PC-3 (cell line): ENCODE results near the gene DNAJC4. TPM values are rescaled to one million over a fixed set of nuclear protein-coding genes. Genes with fewer than 3 reads are reported as not detected.

Experiments used
- ATAC-seq: fragments of 200-7000 bp; cut with Tn5 transposase; 2 replicates; pipeline ENCODE4 v1.9.1; 2020; ENCODE audit warnings: mild to moderate bottlenecking, moderate library complexity
- BruUV-seq: library from RNA; stranded (reverse); fragments of 400-500 nt; replicated peaks from 2 replicates; lab custom pipeline; 2021; lab: Mats Ljungman, UMichigan
- CTCF ChIA-PET: fragments of 300-600 bp; sonication (Branson Sonifier 250); formaldehyde crosslinking; loops from one replicate; lab custom pipeline; 2022; ENCODE audit warnings: antibody characterized with exemption; lab: Charles Lee
- POLR2A ChIA-PET: fragments of 300-600 bp; sonication (Branson Sonifier 250); formaldehyde crosslinking; loops from one replicate; lab custom pipeline; 2022; ENCODE audit warnings: antibody characterized with exemption; ENCODE audit not compliant: unreplicated experiment; lab: Charles Lee
- DNase-seq: peaks from one replicate; pipeline ENCODE4 v3.0.0-alpha.2; 2015
- H2AFZ ChIP-seq: fragments of 300-600 bp; sonication (generic); 2 replicates; pipeline ENCODE4 v1.6.0; 2016; ENCODE audit warnings: antibody characterized with exemption, low read length
- H3F3A ChIP-seq: fragments of 300-600 bp; sonication (generic); one replicate; pipeline ENCODE4 v1.6.0; 2017; ENCODE audit warnings: antibody characterized with exemption, low read length, control low read depth, mild to moderate bottlenecking; ENCODE audit not compliant: unreplicated experiment
- H3K27ac ChIP-seq: fragments of 300-600 bp; sonication (generic); 2 replicates; pipeline ENCODE4 v1.5.1; 2016; ENCODE audit warnings: mild to moderate bottlenecking, low read length
- H3K27me3 ChIP-seq: fragments of 300-600 bp; sonication (generic); 2 replicates; pipeline ENCODE4 v1.6.1; 2016; ENCODE audit warnings: low read length, mixed read lengths
- H3K36me3 ChIP-seq: fragments of 300-600 bp; sonication (generic); 2 replicates; pipeline ENCODE4 v1.6.1; 2016; ENCODE audit warnings: low read depth, mixed run types, low read length, mixed read lengths
- H3K4me1 ChIP-seq: fragments of 300-600 bp; sonication (generic); 2 replicates; pipeline ENCODE4 v1.5.1; 2016; ENCODE audit warnings: low read length; ENCODE audit not compliant: insufficient read depth
- H3K4me2 ChIP-seq: fragments of 300-600 bp; sonication (generic); 2 replicates; pipeline ENCODE4 v1.6.0; 2016; ENCODE audit warnings: low read length
- H3K4me3 ChIP-seq: fragments of 300-600 bp; sonication (generic); 2 replicates; pipeline ENCODE4 v1.5.1; 2016; ENCODE audit warnings: mild to moderate bottlenecking, low read length, mixed read lengths
- H3K79me2 ChIP-seq: fragments of 300-600 bp; sonication (generic); 2 replicates; pipeline ENCODE4 v1.6.1; 2017; ENCODE audit warnings: low read length, mixed read lengths
- H3K9ac ChIP-seq: fragments of 300-600 bp; sonication (generic); 2 replicates; pipeline ENCODE4 v1.6.0; 2016; ENCODE audit warnings: mild to moderate bottlenecking, low read length
- H3K9me2 ChIP-seq: fragments of 300-600 bp; sonication (generic); replicated peaks from 2 replicates; pipeline ENCODE4 v1.6.1; 2016; ENCODE audit warnings: mixed run types, low read length, mixed read lengths
- H3K9me3 ChIP-seq: fragments of 300-600 bp; sonication (generic); 2 replicates; pipeline ENCODE4 v1.6.1; 2016; ENCODE audit warnings: low read length, mixed read lengths
- H4K20me1 ChIP-seq: fragments of 300-600 bp; sonication (generic); 2 replicates; pipeline ENCODE4 v1.6.1; 2016; ENCODE audit warnings: low read length, mixed read lengths
- EZH2 ChIP-seq: fragments of 300-600 bp; sonication (generic); IDR thresholded peaks from one replicate; pipeline ENCODE4 v1.6.1; 2017; ENCODE audit warnings: antibody characterized with exemption, mild to moderate bottlenecking, low read length; ENCODE audit not compliant: unreplicated experiment
- EZH2phosphoT487 ChIP-seq: fragments of 300-600 bp; sonication (generic); IDR thresholded peaks from 2 replicates; pipeline ENCODE4 v1.6.1; 2018; ENCODE audit warnings: mild to moderate bottlenecking, antibody characterized with exemption, low read length, borderline replicate concordance
- intact Hi-C: fragments of 100-400 bp; cut with micrococcal nuclease; formaldehyde crosslinking; loops from 2 replicates; pipeline ENCODE4 v1.9.0; 2023
- total RNA-seq: library from RNA; depleted of rRNA; stranded (reverse); fragments of >200 nt; gene quantifications from 2 replicates; pipeline ENCODE4 v1.2.3, GENCODE V29; 2014
- TF ChIP-seq, protein P1 (sequence below): fragments of 300-600 bp; sonication (generic); conservative IDR thresholded peaks from 2 replicates; pipeline ENCODE4 v1.5.1; 2017; ENCODE audit warnings: antibody characterized with exemption, low read depth, mild to moderate bottlenecking, low read length

Gene DNAJC4
- total RNA-seq, 1 experiment from 2014 or later: 25.4 TPM

DNA sequence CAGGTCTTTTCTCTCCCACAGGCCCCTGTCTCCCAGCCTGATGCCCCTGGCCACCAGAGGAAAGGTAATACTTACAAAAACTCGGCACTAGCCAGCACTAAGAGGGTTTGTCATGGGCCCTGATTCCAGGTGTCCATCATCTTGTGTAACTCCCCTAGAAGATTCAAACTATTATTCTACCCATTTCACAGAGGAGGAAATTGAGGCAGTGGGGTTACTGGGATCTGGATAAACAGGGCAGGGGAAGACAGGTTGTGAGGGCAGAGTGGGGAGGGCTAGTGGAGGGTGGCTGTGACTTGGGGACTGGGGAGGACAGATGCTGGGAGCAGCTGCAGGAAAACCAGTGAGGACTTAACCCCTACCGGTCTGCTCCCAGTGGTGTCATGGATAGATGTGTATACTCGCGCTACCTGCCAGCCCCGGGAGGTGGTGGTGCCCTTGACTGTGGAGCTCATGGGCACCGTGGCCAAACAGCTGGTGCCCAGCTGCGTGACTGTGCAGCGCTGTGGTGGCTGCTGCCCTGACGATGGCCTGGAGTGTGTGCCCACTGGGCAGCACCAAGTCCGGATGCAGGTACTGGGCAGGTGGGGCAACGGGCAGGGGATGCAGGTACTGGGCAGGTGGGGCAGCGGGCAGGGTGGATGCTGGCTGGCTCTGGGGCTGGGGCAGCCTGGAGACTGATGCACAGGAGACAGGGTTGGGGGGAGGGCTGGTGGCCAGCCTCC, 5.3 kb downstream of the DNAJC4 start:
- no peaks in the 10 kb centered on the region; the same call in 1 of the 2 replicates for H3K36me3 ChIP-seq
- POLR2A ChIA-PET: interaction anchor here (0.5 kb wide), 1 partner anchor 882 kb away, joined by 4 read pairs; the partner anchor contains the start of gene ZNHIT2
- CTCF ChIA-PET: interaction anchor here (0.6 kb wide), 1 partner anchor 69 kb away, joined by 4 read pairs; no protein-coding TSS in a partner anchor
- no peaks in the 10 kb centered on the region for H4K20me1 ChIP-seq
- ATAC-seq (no peak), DNase-seq (no peak)
- peaks cover 15% of the 10 kb centered on the region for H3F3A ChIP-seq
- H2AFZ ChIP-seq: no peak overlapping the region
- H3K4me3 ChIP-seq: peak overlapping the region; percentile 82
- TF ChIP-seq, protein P1, sequence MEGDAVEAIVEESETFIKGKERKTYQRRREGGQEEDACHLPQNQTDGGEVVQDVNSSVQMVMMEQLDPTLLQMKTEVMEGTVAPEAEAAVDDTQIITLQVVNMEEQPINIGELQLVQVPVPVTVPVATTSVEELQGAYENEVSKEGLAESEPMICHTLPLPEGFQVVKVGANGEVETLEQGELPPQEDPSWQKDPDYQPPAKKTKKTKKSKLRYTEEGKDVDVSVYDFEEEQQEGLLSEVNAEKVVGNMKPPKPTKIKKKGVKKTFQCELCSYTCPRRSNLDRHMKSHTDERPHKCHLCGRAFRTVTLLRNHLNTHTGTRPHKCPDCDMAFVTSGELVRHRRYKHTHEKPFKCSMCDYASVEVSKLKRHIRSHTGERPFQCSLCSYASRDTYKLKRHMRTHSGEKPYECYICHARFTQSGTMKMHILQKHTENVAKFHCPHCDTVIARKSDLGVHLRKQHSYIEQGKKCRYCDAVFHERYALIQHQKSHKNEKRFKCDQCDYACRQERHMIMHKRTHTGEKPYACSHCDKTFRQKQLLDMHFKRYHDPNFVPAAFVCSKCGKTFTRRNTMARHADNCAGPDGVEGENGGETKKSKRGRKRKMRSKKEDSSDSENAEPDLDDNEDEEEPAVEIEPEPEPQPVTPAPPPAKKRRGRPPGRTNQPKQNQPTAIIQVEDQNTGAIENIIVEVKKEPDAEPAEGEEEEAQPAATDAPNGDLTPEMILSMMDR: no peak
- TF ChIP-seq EZH2 (no peak), EZH2phosphoT487 (no peak)
- H3K4me1 ChIP-seq: peaks cover 53% of the 10 kb centered on the region
- no peaks in the 10 kb centered on the region for H3K9me2 ChIP-seq
- TSS peak; percentile 25 for BruUV-seq
- no peaks in the 10 kb centered on the region for H3K27me3 ChIP-seq
- no peaks in the 10 kb centered on the region for H3K9me3 ChIP-seq
- peak overlapping the region; percentile 94 for H3K4me2 ChIP-seq
- no peak overlapping the region for H3K9ac ChIP-seq
- intact Hi-C loops: no loop called here
- peaks cover 11% of the 10 kb centered on the region; the same call in 1 of the 2 replicates for H3K79me2 ChIP-seq
- H3K27ac ChIP-seq: no peak overlapping the region

DNA sequence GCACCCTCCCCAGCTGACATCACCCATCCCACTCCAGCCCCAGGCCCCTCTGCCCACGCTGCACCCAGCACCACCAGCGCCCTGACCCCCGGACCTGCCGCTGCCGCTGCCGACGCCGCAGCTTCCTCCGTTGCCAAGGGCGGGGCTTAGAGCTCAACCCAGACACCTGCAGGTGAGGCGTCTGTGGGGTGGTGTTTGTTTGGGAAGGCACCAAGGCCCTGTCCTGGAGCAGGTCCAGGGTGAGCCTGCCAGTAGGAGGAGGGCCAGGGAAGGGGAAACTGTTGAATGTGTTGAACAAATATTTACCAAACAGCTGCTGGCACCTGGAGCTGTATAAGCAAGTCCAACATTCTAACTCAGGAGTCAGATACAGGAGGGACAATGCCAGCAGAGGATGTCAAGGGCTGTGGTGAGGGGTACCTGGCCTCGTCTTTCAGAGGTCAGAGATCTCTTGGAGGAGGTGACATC, 7.2 kb downstream of the DNAJC4 start:
- Histone ChIP-seq H3K4me1 (peaks cover 56% of the 10 kb centered on the region), H2AFZ (no peak overlapping the region), H3K79me2 (peaks cover 16% of the 10 kb centered on the region), H3K27me3 (no peaks in the 10 kb centered on the region), H3K9me2 (no peaks in the 10 kb centered on the region), H3F3A (peaks cover 16% of the 10 kb centered on the region), H3K4me3 (peak overlapping the region; percentile 20; the same call in 1 of the 2 replicates), H3K9ac (no peak overlapping the region), H3K4me2 (peak overlapping the region; percentile 66), H3K9me3 (no peaks in the 10 kb centered on the region), H3K27ac (no peak overlapping the region), H3K36me3 (no peaks in the 10 kb centered on the region; the same call in 1 of the 2 replicates), H4K20me1 (no peaks in the 10 kb centered on the region)
- TF ChIP-seq, protein P1: no peak
- TF ChIP-seq EZH2phosphoT487 (no peak), EZH2 (no peak)
- peak; percentile 8 for ATAC-seq
- intact Hi-C loops: no loop called here
- CTCF ChIA-PET: interaction anchor here (1.1 to 1.2 kb wide), 3 partner anchors 8 to 39 kb away, joined by 3 to 4 read pairs (median 3); no protein-coding TSS in a partner anchor
- POLR2A ChIA-PET: interaction anchor here (1.0 kb wide), 1 partner anchor 9 kb away, joined by 12 read pairs; the partner anchor contains the start of gene PPP1R14B
- peak; percentile 95 for DNase-seq
- BruUV-seq: no TSS peak
